ENCODE data around the gene RNF223.
"Not testable (repeated sequence)": the region's sequence is repeated elsewhere in the genome, so short reads cannot be mapped to it uniquely, and the experiment has no call there.

The RNF223 gene

GRCh38 chr1:1041873-1042272 is 32.2 kb downstream of the RNF223 start:
- no peak for DNase-seq

GRCh38 chr1:1041092-1041523 is 33.0 kb downstream of the RNF223 start:
- DNase-seq, result no peak

- no peak for DNase-seq
These were observed 33.8 kb downstream of the RNF223 start for GRCh38 chr1:1040004-1040991.

- DNase-seq, result no peak
These were observed 34.8 kb downstream of the RNF223 start for GRCh38 chr1:1039145-1039910.

- DNase-seq, result no peak
These were observed 35.4 kb downstream of the RNF223 start for GRCh38 chr1:1038694-1039093.

GRCh38 chr1:1037366-1038327 is 36.5 kb downstream of the RNF223 start:
- DNase-seq, result no peak

- no peak for DNase-seq
These were observed 38.7 kb downstream of the RNF223 start for GRCh38 chr1:1035291-1035943.

GRCh38 chr1:1034439-1034781 is 39.7 kb downstream of the RNF223 start:
- no peak for DNase-seq

GRCh38 chr1:1033731-1034438 is 40.2 kb downstream of the RNF223 start:
- no peak for DNase-seq

GRCh38 chr1:1033009-1033587 is 41.0 kb downstream of the RNF223 start:
- DNase-seq, result peak; percentile 55

GRCh38 chr1:1032424-1032823 is 41.7 kb downstream of the RNF223 start:
- no peak for DNase-seq

GRCh38 chr1:1031659-1032235 is 42.4 kb downstream of the RNF223 start:
- DNase-seq, result no peak

- DNase-seq, result not testable (repeated sequence)
These were observed 43.0 kb downstream of the RNF223 start for GRCh38 chr1:1030867-1031658.

- DNase-seq, result no peak
These were observed 46.3 kb downstream of the RNF223 start for GRCh38 chr1:1027791-1028190.

GRCh38 chr1:1026599-1027413 is 47.3 kb downstream of the RNF223 start:
- DNase-seq, result no peak

GRCh38 chr1:1025730-1026129 is 48.4 kb downstream of the RNF223 start:
- DNase-seq, result no peak

- DNase-seq, result no peak
These were observed 49.1 kb downstream of the RNF223 start for GRCh38 chr1:1024771-1025699.
